CD4-positive, alpha-beta T cell treated with Interleukin-15 for 4 hours (primary cell): ENCODE results near the gene SERPINA5.
"Not testable (repeated sequence)": the region's sequence is repeated elsewhere in the genome, so short reads cannot be mapped to it uniquely, and the experiment has no call there.

Experiments used
- DNase-seq: peaks from one replicate; pipeline ENCODE4 v3.0.0-alpha.2; 2020; ENCODE audit warnings: low spot score

SERPINA5 gene

DNA sequence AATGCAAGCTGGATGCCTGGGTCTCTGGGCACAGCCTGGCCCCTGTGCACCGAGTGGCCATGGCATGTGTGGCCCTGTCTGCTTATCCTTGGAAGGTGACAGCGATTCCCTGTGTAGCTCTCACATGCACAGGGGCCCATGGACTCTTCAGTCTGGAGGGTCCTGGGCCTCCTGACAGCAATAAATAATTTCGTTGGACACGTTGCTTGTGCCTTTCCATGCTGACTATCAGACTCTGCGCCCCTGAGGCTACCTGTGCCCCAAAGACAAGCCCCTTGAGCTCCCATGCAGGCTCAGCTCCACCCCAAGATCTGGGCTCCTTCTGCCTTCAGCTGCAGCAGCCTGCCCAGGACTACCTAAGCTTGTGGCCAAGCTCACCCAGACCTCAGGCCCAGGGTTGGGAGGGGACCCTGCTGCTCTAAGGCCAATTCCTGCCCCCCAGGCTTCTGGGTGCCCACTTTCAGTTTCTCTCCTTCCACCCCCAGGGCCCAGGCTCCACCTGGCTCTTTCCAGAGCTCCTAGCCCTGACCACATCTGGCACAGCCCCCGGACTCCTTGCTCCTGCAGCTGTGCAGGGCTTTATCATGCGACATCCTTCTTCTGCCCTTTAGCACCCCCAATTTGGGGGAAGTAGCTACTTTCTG is 42.8 kb downstream of the SERPINA5 start:
- DNase-seq = no peak

DNA sequence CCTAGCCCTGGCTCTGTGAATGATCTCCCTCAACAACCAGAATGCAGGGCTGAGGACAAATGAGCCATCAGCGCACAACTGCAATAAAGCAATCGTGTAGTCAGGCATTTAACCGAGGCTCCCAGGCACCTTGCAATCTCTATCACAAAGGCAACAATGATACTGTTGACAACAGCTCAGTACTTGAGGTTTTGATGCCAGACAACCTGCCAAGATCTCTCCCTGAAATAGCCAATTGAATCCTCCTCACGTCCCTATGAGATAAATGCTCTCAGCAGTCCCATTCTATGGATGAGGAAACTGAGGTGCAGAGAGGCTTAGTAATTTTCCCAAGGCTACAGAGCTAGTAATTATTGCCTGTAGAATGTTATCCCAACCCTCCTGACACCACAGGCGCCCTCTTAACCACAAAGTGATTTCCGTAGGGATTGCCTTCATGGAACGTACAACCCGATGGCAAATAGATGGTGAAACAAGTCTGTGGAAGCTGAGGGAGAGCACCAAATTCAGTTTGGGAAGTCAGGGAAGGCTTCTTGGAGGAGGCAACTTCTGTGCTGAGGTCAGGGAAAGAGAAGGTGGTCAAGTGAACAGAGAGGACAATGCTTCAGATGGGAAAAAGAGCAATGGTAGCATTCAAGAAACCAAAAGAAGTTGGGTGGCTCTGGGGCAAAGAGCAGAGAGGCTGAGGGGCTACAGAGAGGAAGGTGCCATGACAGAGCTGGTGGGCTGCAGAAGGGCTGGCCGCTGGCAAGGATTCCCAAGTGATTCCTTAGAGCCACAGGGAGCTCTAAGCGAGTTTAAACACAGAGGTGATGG is 43.5 kb downstream of the SERPINA5 start:
- no peak for DNase-seq

DNA sequence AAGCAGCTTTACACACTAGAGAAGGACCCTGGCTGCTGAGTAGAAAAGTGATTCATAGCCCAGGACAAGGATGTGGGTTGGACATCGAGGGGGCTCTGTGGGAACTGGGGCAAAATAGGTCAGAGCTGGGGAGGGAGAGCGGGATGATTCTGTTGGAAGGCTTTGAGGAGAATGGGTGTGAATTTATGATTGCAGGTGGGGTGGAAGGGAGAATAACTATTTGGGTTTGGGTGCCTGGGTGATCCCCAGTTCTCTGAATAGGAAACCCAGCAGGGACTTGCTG is 44.1 kb downstream of the SERPINA5 start:
- no peak for DNase-seq

DNA sequence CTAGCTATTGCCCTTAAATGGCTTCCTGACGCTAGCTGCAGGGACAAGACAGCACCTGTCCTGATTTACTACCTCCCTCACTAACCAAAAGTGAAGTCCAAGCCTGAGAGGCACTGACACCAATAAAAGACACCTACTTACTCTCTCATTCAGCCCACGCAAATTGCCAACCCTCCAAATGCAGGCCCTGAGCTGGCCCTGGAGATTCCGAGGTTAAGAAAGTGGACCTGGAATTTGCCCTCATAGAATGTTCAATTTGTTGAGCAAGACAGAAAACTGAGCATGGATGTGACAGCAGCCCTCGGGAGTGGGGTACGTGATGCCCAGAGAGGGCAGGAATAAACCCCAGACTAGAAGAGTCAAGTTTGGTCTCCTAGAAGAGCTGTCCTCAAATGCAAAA is 47.4 kb downstream of the SERPINA5 start:
- DNase-seq = no peak

DNA sequence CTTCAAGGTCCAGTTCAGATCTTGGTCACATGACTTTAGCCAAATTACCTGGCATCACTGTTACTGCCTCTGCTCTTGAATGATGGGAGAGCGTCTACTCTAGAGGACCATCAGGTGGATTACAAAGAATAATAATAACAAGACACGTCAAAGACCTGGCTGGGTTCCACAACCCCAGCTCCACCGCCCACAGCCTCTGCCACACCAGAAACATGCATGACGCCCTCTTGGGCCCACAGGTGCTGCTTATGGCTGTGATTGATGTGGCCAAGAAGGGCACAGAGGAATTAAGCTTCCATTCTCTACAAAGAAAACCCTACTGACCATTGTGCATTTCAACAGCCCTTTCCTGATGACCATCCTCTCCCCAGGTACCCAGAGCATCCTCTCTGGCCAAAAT is 49.2 kb downstream of the SERPINA5 start:
- DNase-seq = no peak

DNA sequence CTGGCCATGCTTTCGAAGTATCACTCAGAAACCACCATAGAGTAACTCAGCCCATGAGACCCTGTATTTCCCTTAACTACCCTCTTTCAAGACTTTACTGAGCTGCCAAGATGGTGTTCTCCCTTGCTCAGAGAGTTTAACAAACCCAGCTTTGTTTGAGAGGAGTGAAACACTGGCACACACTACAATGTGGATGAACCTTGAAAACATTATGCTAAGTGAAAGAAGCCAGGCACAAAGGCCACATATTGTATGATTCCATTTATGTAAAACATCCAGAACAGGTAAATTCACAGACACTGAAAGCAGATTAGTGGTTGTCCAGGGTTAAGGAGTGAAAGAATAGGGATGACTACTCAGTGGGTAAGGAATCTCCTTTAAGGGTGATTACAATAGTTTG is 49.8 kb downstream of the SERPINA5 start:
- DNase-seq = no peak

DNA sequence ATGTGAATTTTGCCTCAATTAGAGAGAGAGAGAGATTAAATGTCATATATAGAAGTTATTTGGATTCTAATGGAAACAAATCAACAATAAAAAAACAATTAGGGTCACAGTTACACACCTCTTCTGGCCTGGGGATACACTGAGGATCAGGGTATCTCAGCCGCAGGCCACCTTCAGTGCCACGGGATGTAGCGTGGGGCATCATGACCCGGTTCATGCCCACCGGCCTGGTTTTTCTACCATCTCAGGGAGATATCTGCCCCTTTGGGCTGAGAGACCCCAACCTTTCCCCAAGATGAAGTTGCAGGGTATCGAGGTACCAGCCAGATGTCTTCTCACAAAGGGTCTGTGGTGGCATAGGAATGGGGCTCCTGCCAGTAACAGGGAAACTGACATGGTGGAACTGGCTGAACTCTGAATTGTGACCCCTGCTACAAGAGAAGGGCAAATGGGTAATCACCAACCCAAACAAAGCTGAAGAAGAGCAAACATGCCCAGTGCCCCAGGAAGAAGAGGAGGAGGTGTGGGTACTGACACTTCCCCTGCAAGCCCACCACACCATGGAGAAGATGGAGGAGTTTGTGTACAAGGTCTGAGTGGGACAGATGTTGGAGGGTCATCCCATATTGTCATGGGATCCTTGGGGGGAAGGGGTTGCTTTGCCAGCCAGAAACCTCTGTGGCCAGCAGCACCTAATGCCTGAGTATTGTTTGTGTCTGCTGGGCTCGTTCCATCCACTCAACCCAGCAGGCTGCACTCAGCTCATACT is 50.5 kb downstream of the SERPINA5 start:
- no peak for DNase-seq

DNA sequence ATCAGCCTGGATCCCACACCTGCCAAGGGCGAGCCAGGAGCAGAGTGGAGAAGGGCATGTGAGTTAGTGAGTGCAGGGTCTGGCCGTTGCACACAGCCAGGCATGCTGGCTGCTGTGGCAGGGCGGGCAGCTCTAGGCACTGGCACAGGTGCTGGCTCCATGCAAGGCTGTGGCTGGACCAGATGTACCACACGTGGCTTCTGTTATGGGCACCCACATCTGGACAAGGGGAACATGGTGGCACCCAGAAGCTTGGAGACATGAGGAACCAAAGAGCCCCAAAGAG is 51.0 kb downstream of the SERPINA5 start:
- DNase-seq = no peak

DNA sequence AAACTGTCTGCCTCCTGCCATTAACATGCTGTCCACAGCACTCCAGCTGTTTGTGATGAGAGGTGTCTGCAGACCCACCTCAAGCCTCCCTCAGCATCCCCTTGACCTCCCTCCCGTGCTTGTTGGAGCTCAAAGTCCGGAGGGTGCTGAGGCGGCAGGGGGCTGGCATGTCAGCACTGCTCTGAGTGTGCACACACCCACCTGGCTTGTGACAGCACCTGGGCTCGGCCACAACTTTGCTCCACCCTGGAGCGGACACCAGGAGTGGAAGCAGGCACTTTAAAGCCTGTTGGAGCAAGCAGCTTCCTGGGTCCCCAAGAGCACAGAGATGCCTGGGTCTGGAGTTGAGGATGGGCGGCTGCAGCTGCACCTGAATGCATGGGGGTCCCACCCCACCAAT is 51.9 kb downstream of the SERPINA5 start:
- DNase-seq = no peak

DNA sequence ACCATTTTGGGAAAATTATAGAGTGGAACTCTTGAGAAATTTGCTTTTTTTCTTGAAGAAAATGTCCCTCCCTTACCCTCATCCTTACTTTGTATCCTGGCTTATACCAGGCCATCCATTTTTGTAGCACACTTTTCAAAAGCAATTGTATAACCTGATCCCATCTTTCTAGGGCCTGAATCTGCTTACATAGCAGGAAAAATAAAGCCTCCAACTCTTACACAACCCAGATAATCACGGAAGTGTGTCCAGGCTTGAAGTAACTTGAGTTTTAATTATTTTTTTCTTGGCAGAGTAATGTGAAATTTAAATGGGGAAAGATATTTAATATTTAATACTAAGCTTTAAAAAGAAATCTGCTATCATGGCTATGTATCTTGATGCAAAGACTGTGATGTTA is 53.9 kb downstream of the SERPINA5 start:
- no peak for DNase-seq

DNA sequence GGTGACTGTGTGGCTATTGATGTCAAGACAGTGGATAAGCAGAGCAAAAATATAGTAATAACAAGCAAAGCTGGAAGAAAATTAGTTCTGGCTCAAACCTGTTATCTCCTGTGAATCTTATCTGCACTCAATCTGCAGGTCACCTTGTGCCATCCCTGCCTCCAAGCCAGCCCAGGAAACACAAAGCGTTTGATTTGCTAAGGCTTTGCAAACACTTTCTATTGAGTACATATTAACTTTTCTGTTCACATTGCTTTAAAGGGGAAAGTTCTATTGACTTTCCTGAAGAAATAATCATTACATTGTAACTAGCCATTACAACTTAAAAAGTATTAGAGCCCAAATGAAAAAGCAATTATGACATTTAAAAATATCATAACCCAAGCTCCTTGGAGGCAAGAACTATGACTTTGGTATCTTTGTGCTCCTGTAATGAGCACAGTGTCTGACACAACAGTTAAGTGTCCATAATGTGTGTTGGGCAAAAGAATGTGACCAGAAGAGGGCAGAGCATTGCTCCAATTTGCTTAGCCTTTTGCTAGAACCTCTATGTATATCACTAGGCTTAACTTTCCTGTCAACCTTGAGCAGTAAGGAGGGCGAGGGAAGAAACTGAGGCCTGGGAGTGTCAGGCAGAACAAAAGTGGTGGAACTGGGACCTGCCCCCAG is 55.7 kb downstream of the SERPINA5 start:
- DNase-seq = no peak

DNA sequence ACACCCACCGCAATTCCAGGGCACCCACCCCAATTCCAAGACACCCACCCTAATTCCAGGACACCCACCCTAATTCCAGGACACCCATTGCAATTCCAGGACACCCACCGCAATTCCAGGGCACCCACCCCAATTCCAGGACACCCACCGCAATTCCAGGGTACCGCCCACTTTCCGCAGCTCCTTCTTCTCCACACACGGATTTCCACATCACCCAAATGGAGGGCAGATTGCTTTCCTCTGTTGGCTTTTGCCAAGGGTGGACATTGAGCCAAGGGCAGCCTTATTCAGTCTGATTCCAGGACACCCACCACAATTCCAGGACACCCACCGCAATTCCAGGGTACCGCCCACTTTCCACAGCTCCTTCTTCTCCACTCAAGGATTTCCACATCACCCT is 56.6 kb downstream of the SERPINA5 start:
- DNase-seq = not testable (repeated sequence)

DNA sequence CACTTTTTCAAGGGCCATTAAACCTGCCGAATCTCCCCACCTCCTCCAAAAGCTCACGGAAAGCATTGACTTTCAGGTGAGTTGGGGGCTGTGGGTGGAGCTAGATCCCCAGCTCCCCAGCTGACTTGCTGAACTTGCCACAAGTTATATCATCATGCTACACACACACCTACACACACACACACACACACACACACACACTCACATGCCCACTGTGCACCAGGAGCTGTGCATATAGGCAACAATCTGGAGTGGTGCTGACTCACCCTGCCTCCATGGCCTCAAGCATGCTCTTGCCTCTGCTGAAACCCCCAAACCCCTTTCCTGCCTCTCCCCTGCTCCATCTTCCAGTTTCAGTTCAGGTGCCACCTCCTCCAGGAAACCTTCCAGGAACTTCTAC is 57.1 kb downstream of the SERPINA5 start:
- DNase-seq = no peak

DNA sequence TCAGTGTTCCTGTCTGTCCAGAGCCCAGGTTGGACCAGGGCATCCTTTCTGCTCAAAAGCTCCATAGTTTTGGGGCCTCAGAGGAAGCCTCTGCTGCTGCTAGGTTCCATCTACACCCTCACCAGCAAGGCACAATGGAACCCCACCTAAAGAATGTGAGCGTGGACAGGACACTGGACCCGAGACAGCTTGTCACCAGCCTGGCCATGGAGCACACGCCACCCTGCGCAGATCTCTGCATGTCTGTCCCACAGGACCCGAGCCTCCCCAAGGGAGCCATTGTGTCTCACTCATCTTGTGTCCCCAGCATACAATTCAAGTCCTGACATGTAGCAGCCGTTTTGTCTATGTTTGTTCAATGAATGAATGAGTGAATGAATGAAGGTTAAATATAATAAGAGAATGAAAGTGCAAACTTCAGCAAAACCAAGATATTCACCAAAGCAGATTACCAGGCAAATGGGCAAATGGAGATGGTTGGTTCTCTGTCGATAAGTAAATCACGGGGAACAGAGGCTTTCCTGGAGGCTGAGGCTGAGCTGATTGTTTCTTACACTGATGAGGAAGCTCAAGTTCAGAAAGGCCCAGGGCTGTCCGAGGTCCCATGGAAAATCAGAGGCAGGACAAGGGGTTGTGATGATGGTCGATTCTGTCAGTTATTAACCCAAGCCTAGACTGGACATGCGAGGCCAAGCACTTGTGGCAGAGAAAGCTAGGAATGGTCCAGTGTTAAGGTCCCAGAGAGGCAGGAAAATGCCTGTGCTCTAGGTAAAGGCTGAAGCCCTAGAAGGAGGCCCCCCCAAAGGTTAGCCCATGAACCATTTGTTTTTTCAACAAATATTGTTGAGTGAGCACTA is 58.0 kb downstream of the SERPINA5 start:
- no peak for DNase-seq

DNA sequence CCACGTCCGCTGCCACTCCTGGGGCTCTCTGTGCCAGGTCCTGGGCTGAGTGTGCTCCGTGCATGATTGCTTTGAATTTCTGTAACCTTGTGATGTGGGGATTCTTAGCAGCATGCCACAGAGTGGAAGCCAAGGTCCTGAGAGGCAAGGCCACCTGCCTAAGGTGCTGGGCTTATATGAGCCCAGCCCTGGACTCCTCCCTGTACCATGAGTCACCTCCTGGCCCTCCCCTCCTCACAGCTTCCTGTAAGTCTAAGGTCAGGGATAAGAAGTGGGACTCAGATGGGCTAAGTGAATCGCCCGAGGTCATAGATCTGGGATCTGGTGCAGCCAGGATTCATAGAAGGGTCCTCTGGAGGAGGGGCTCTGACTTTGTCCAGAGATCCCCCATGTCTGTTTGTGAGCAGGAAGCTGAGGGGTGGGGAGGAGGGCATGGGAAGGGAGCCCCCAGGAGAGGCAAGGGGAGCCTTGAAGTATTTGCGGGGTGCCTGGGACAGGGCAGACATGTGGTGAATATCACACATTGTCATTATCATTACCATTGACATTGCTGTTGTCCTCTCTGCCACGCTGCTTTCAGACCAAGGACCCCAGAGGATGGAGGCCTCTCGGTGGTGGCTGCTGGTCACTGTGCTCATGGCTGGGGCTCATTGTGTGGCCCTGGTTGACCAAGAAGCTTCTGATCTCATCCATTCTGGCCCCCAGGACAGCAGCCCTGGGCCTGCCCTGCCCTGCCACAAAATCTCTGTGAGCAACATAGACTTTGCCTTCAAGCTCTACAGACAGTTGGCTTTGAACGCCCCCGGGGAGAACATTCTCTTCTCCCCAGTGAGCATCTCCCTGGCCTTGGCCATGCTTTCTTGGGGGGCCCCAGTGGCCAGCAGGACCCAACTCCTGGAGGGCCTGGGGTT is 59.8 kb downstream of the SERPINA5 start:
- DNase-seq = no peak

DNA sequence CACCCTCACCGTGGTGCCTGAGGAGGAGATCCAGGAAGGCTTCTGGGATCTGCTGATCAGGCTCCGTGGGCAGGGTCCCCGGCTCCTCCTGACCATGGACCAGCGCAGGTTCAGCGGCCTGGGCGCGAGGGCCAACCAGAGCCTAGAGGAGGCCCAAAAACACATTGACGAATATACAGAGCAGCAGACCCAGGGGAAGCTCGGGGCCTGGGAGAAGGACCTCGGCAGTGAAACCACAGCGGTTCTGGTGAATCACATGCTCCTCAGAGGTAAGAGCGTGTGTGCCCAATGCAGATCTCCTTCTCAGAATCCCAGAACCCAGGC is 60.4 kb downstream of the SERPINA5 start:
- no peak for DNase-seq
